Thyroid gland (tissue), 4 donors: ENCODE measurements around the gene MX2.

Experiments used
- POLR2A ChIP-seq, 2 donors: fragments of 450-650 bp; IDR thresholded peaks; one replicate each; pipeline ENCODE4 v1.6.1; 2017; ENCODE audit warnings: antibody characterized with exemption in 2 of 2, mild to moderate bottlenecking in 2 of 2, moderate library complexity in 1 of 2
- TF ChIP-seq, protein P1 (sequence below), 6 experiments: fragments of 200-600 bp in 3 of 6; fragments of 450-650 bp in 3 of 6; sonication (generic) in 3 of 6; IDR thresholded peaks; one replicate each; pipeline ENCODE4 v1.5.1; 2016 to 2019; ENCODE audit warnings: antibody characterized with exemption in 6 of 6, mild to moderate bottlenecking in 2 of 6, inconsistent platforms in 1 of 6, moderate library complexity in 1 of 6

DNA sequence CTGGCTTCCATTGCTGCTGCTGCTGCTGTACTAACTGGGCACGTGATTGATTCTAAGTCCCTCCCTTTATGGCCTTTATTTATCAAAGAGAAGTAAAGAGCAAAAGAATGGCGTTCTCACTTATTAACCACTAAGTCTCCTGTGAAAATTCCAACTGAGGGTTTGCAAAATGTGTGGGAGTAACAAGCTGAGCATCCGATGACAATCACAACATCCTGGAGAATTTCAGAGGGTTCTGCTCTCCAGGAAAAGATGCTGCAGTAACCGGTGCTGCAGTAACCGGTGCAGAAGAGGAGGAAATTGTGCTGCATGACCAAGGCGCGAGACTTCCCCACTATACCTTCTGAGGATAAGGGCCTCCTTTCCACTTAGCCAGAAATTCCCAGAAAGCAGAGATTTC is 12.7 kb upstream of the MX2 start:
- TF ChIP-seq, protein P1, sequence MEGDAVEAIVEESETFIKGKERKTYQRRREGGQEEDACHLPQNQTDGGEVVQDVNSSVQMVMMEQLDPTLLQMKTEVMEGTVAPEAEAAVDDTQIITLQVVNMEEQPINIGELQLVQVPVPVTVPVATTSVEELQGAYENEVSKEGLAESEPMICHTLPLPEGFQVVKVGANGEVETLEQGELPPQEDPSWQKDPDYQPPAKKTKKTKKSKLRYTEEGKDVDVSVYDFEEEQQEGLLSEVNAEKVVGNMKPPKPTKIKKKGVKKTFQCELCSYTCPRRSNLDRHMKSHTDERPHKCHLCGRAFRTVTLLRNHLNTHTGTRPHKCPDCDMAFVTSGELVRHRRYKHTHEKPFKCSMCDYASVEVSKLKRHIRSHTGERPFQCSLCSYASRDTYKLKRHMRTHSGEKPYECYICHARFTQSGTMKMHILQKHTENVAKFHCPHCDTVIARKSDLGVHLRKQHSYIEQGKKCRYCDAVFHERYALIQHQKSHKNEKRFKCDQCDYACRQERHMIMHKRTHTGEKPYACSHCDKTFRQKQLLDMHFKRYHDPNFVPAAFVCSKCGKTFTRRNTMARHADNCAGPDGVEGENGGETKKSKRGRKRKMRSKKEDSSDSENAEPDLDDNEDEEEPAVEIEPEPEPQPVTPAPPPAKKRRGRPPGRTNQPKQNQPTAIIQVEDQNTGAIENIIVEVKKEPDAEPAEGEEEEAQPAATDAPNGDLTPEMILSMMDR (IDR thresholded peaks at IDR 0.05), result no peak
- no peak for TF ChIP-seq POLR2A (IDR thresholded peaks at IDR 0.05)
